ENCODE data around the gene MUC5AC.

MUC5AC gene

GRCh38 chr11:1198561-1199240 lies 40.9 kb downstream of the MUC5AC start:
- DNase-seq (ENCODE audit: low read depth): no peak
- TF ChIP-seq CTCF (conservative IDR thresholded peaks at IDR 0.05; ENCODE audit: low read length): no peak

GRCh38 chr11:1199241-1199750 lies 41.5 kb downstream of the MUC5AC start:
- H3K4me3 ChIP-seq (ENCODE audit: low read length): no peak overlapping the region
- no peak for DNase-seq (ENCODE audit: low read depth)
- no peak for TF ChIP-seq CTCF (conservative IDR thresholded peaks at IDR 0.05; ENCODE audit: low read length)

More at GRCh38 chr11:1198561-1199240, 40.9 kb downstream of the MUC5AC start:
- H3K4me3 ChIP-seq (ENCODE audit: low read length): no peak overlapping the region

GRCh38 chr11:1199751-1200610 lies 42.2 kb downstream of the MUC5AC start:
- DNase-seq (ENCODE audit: low read depth): no peak
- no peak overlapping the region for H3K4me3 ChIP-seq (ENCODE audit: low read length)
- no peak for TF ChIP-seq CTCF (conservative IDR thresholded peaks at IDR 0.05; ENCODE audit: low read length)

- TF ChIP-seq CTCF (conservative IDR thresholded peaks at IDR 0.05; ENCODE audit: low read length): no peak
- no peak for DNase-seq (ENCODE audit: low read depth)
These were observed 42.9 kb downstream of the MUC5AC start for GRCh38 chr11:1200611-1201191.

GRCh38 chr11:1201395-1202153 lies 43.8 kb downstream of the MUC5AC start:
- no peak overlapping the region for H3K4me3 ChIP-seq (ENCODE audit: low read length)
- TF ChIP-seq CTCF (conservative IDR thresholded peaks at IDR 0.05; ENCODE audit: low read length): no peak
- DNase-seq (ENCODE audit: low read depth): peak; percentile 8

More at GRCh38 chr11:1200611-1201191, 42.9 kb downstream of the MUC5AC start:
- no peak overlapping the region for H3K4me3 ChIP-seq (ENCODE audit: low read length)

GRCh38 chr11:1202154-1202775 lies 44.5 kb downstream of the MUC5AC start:
- TF ChIP-seq CTCF (conservative IDR thresholded peaks at IDR 0.05; ENCODE audit: low read length): no peak
- DNase-seq (ENCODE audit: low read depth): no peak
- H3K4me3 ChIP-seq (ENCODE audit: low read length): no peak overlapping the region
